Body of pancreas (tissue), 4 donors: ENCODE measurements around the gene ADGRE2. TPM values are rescaled to one million over a fixed set of nuclear protein-coding genes. Genes with fewer than 3 reads are reported as not detected.

Experiments used
- ATAC-seq: fragments of 150-250 bp; one replicate; pipeline ENCODE4 v1.9.1; 2016
- DNase-seq, 4 donors: peaks; one replicate each; pipeline ENCODE4 v3.0.0-alpha.2; 2019
- H3K27ac ChIP-seq, 4 donors: fragments of 200-600 bp; sonication (generic); 1 replicate in 3 of 4; 2 replicates in 1 of 4; pipeline versions ENCODE4 v1.5.1 to v1.6.1; 2016 to 2019; ENCODE audit warnings: mild to moderate bottlenecking in 1 of 4, mixed read lengths in 1 of 4, moderate library complexity in 1 of 4
- H3K27me3 ChIP-seq, 2 donors: fragments of 200-600 bp; sonication (generic); one replicate each; pipeline ENCODE4 v1.6.0; 2016; ENCODE audit warnings: mild to moderate bottlenecking in 1 of 2
- H3K36me3 ChIP-seq, 2 donors: fragments of 200-600 bp; sonication (generic); replicated peaks in 1 of 2; 2 replicates each; pipeline ENCODE4 v1.5.1; 2016; ENCODE audit warnings: low read depth in 2 of 2; ENCODE audit not compliant: insufficient read depth in 1 of 2
- H3K4me1 ChIP-seq: fragments of 200-600 bp; sonication (generic); one replicate; pipeline ENCODE4 v1.6.0; 2016
- H3K4me3 ChIP-seq, 2 donors: fragments of 200-600 bp; sonication (generic); 1 replicate in 1 of 2; 2 replicates in 1 of 2; pipeline ENCODE4 v1.5.1; 2016 to 2019
- H3K9me3 ChIP-seq, 3 donors: fragments of 200-600 bp; sonication (generic); 1 replicate in 2 of 3; 2 replicates in 1 of 3; pipeline ENCODE4 v1.5.1; 2016
- CTCF ChIP-seq, 7 experiments: fragments of 450-650 bp in 4 of 7; fragments of 200-600 bp in 3 of 7; sonication (generic) in 3 of 7; IDR thresholded peaks; one replicate each; pipeline ENCODE4 v1.5.1; 2016 to 2019; ENCODE audit warnings: antibody characterized with exemption in 7 of 7
- POLR2A ChIP-seq, 3 donors: fragments of 450-650 bp; IDR thresholded peaks; one replicate each; pipeline ENCODE4 v1.6.1; 2016; ENCODE audit warnings: antibody characterized with exemption in 3 of 3, mild to moderate bottlenecking in 2 of 3
- WGBS, 2 donors: methylation state at CpG; one replicate each; pipeline ENCODE4 v1.1.5; 2017; 5-methylcytosine and 5-hydroxymethylcytosine counted together
- intact Hi-C: fragments of 100-400 bp; cut with DNase I; formaldehyde crosslinking; loops from one replicate; pipeline ENCODE4 v1.15.1; 2023
- total RNA-seq, 2 donors: library from RNA; depleted of rRNA; stranded (reverse); fragments of >200 nt; gene quantifications; one replicate each; pipeline ENCODE4 v1.1.0, GENCODE V29; 2016

The ADGRE2 gene
- total RNA-seq, 2 donors from 2014 or later = 0.33 to 1.3 TPM

DNA sequence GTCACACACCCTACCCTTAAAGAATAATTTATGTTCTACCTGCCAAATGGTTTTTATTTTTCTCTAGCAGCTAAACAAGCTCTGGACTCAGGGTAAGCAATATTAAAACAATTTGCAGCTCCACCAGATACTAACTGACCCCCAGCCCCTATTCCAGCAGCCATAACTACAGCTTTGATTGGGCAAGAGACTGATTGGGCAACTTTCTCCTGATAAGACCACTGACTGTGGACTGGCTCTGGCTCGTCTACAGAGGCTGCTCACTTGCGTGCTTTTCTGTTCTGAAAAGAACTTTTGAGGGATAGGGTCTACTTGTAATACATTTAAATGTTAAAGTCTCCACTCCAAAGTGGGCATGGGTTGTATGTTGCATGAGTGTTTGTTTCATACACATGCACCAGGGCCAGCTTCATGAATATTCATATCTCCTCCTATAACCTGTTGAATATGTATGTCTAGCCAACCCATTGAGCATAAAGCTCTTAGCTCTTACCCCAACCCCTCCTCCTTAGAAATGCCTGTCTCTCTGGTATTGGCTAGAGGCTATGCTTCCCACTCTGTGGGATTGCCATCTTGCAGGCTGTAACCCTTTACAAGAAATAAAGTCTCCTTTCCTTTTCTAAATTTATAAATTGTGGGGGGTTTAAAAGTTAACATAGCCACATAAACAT is 36.8 kb upstream of the ADGRE2 start:
- Histone ChIP-seq H3K4me1 (no peaks in the 10 kb centered on the region), H3K9me3 (no peaks in the 10 kb centered on the region), H3K36me3 (no peaks in the 10 kb centered on the region), H3K27ac (no peak overlapping the region), H3K27me3 (no peaks in the 10 kb centered on the region), H3K4me3 (no peak overlapping the region)
- intact Hi-C loops = no loop called here
- no peak for TF ChIP-seq CTCF (IDR thresholded peaks at IDR 0.05)
- no peak for TF ChIP-seq POLR2A (IDR thresholded peaks at IDR 0.05)
- DNase-seq (no peak), ATAC-seq (no peak)
- 38 to 49% methylated on average over 2 of the region's 2 CpGs for WGBS, 2 donors

- no peak for DNase-seq
- ATAC-seq = no peak
- Histone ChIP-seq H3K9me3 (no peaks in the 10 kb centered on the region), H3K36me3 (no peaks in the 10 kb centered on the region), H3K27ac (no peak overlapping the region), H3K4me1 (no peaks in the 10 kb centered on the region), H3K27me3 (no peaks in the 10 kb centered on the region), H3K4me3 (no peak overlapping the region)
- intact Hi-C loops = no loop called here
- TF ChIP-seq POLR2A (IDR thresholded peaks at IDR 0.05) = no peak
- no peak for TF ChIP-seq CTCF (IDR thresholded peaks at IDR 0.05)
- 37 to 48% methylated on average over 9 of the region's 9 CpGs for WGBS, 2 donors
Observed at GRCh38 chr19:14809272-14810057, 31.1 kb upstream of the ADGRE2 start.

- Histone ChIP-seq H3K9me3 (no peaks in the 10 kb centered on the region), H3K36me3 (no peaks in the 10 kb centered on the region), H3K27ac (no peak overlapping the region), H3K4me3 (no peak overlapping the region), H3K27me3 (no peaks in the 10 kb centered on the region), H3K4me1 (no peaks in the 10 kb centered on the region)
- DNase-seq = no peak
- intact Hi-C loops = no loop called here
- no peak for ATAC-seq
- TF ChIP-seq CTCF (IDR thresholded peaks at IDR 0.05) = no peak
- no peak for TF ChIP-seq POLR2A (IDR thresholded peaks at IDR 0.05)
- 53 to 74% methylated on average over 3 of the region's 3 CpGs for WGBS, 2 donors
Observed at GRCh38 chr19:14804765-14805164, 26.4 kb upstream of the ADGRE2 start.

DNA sequence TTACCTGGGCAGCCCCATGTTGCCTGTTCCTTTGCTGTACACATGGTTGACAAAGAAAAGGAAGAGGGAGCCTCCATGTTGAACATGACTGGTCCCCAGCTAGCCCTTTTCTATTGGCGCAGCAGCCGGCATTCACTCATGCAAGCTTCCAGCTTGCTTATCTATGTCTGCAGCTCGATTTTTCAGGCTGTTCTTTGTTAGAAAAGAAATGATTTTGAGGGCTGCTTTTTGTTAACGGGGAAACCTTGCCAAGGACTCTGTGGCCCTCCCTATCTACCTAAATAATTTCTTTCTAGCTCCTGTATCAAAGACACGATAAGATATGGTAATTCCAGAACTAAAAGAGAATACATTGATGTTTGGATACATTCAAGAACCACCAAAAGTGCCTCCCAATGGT is 20.4 kb upstream of the ADGRE2 start:
- Histone ChIP-seq H3K9me3 (no peaks in the 10 kb centered on the region), H3K4me1 (no peaks in the 10 kb centered on the region), H3K36me3 (no peaks in the 10 kb centered on the region), H3K27ac (no peak overlapping the region), H3K27me3 (no peaks in the 10 kb centered on the region), H3K4me3 (no peak overlapping the region)
- no peak for ATAC-seq
- no peak for DNase-seq
- TF ChIP-seq CTCF (IDR thresholded peaks at IDR 0.05) (no peak), POLR2A (IDR thresholded peaks at IDR 0.05) (no peak)
- 52 to 59% methylated on average over 5 of the region's 5 CpGs for WGBS, 2 donors
- intact Hi-C loops = no loop called here
